Dendritic cell treated with granulocyte-macrophage colony-stimulating factor and Interleukin-4, amounts not matched to agents 40 ng/mL and 50 ng/mL, for 4 days (primary cell): Measurements from ENCODE around the gene NBPF1.
"Not testable (repeated sequence)": the region's sequence is repeated elsewhere in the genome, so short reads cannot be mapped to it uniquely, and the experiment has no call there.

Source experiments
- H3K27ac Mint-ChIP-seq: one replicate; pipeline ENCODE4 v1.8.0; 2022; ENCODE audit warnings: mild to moderate bottlenecking, mixed read lengths
- H3K27me3 Mint-ChIP-seq: one replicate; pipeline ENCODE4 v1.8.0; 2022; ENCODE audit warnings: mild to moderate bottlenecking, mixed read lengths
- H3K36me3 Mint-ChIP-seq: one replicate; pipeline ENCODE4 v1.8.0; 2022; ENCODE audit warnings: low read depth, mixed read lengths
- H3K4me1 Mint-ChIP-seq: one replicate; pipeline ENCODE4 v1.8.0; 2022; ENCODE audit warnings: low read depth, mixed read lengths
- H3K4me3 Mint-ChIP-seq: one replicate; pipeline ENCODE4 v1.8.0; 2022; ENCODE audit warnings: mild to moderate bottlenecking, moderate library complexity, mixed read lengths
- H3K9me3 Mint-ChIP-seq: one replicate; pipeline ENCODE4 v1.8.0; 2022; ENCODE audit warnings: mixed read lengths
- intact Hi-C: fragments of 100-400 bp; cut with micrococcal nuclease; formaldehyde crosslinking; loops from one replicate; pipeline ENCODE4 v1.15.0; 2022

Gene NBPF1

GRCh38 chr1:16619803-16620501 lies 6.6 kb upstream of the NBPF1 start:
- H3K4me1 Mint-ChIP-seq, H3K9me3 Mint-ChIP-seq, intact Hi-C loops, H3K36me3 Mint-ChIP-seq, H3K27ac Mint-ChIP-seq, H3K4me3 Mint-ChIP-seq, H3K27me3 Mint-ChIP-seq: not testable (repeated sequence)

GRCh38 chr1:16618719-16619118 lies 5.4 kb upstream of the NBPF1 start:
- no peak overlapping the region for H3K27ac Mint-ChIP-seq
- H3K4me1 Mint-ChIP-seq: no peaks in the 10 kb centered on the region
- no peaks in the 10 kb centered on the region for H3K27me3 Mint-ChIP-seq
- intact Hi-C loops: loop anchor here (1.0 kb wide), 1 partner anchor 333 kb away; no protein-coding TSS in a partner anchor
- H3K4me3 Mint-ChIP-seq: no peak overlapping the region
- H3K36me3 Mint-ChIP-seq: no peaks in the 10 kb centered on the region
- H3K9me3 Mint-ChIP-seq: no peaks in the 10 kb centered on the region

- Mint-ChIP-seq H3K27me3 (no peaks in the 10 kb centered on the region), H3K4me1 (no peaks in the 10 kb centered on the region), H3K27ac (no peak overlapping the region), H3K4me3 (no peak overlapping the region), H3K36me3 (no peaks in the 10 kb centered on the region), H3K9me3 (no peaks in the 10 kb centered on the region)
- intact Hi-C loops: loop anchor here (1.0 kb wide), 1 partner anchor 333 kb away; no protein-coding TSS in a partner anchor
These were observed 4.6 kb upstream of the NBPF1 start for GRCh38 chr1:16617778-16618580.

GRCh38 chr1:16617114-16617631 lies 3.8 kb upstream of the NBPF1 start:
- intact Hi-C loops: no loop called here
- H3K27me3 Mint-ChIP-seq: no peaks in the 10 kb centered on the region

GRCh38 chr1:16615253-16616252 lies 2.2 kb upstream of the NBPF1 start:
- intact Hi-C loops: no loop called here
- Mint-ChIP-seq H3K4me3 (no peak overlapping the region), H3K27ac (no peak overlapping the region), H3K9me3 (no peaks in the 10 kb centered on the region), H3K36me3 (no peaks in the 10 kb centered on the region), H3K27me3 (no peaks in the 10 kb centered on the region), H3K4me1 (no peaks in the 10 kb centered on the region)

More at GRCh38 chr1:16617114-16617631, 3.8 kb upstream of the NBPF1 start:
- Mint-ChIP-seq H3K4me3 (no peak overlapping the region), H3K4me1 (no peaks in the 10 kb centered on the region), H3K9me3 (no peaks in the 10 kb centered on the region), H3K36me3 (no peaks in the 10 kb centered on the region), H3K27ac (no peak overlapping the region)

GRCh38 chr1:16614361-16615252 lies 1.2 kb upstream of the NBPF1 start:
- Mint-ChIP-seq H3K4me3 (no peak overlapping the region), H3K9me3 (no peaks in the 10 kb centered on the region), H3K27me3 (no peaks in the 10 kb centered on the region), H3K36me3 (no peaks in the 10 kb centered on the region), H3K4me1 (no peaks in the 10 kb centered on the region), H3K27ac (no peak overlapping the region)
- intact Hi-C loops: no loop called here

GRCh38 chr1:16612332-16613172 lies 812 bp downstream of the NBPF1 start:
- no peaks in the 10 kb centered on the region for H3K4me1 Mint-ChIP-seq
- intact Hi-C loops: no loop called here

GRCh38 chr1:16611981-16612331 lies 1.4 kb downstream of the NBPF1 start:
- intact Hi-C loops, H3K27me3 Mint-ChIP-seq, H3K4me3 Mint-ChIP-seq, H3K27ac Mint-ChIP-seq, H3K4me1 Mint-ChIP-seq, H3K36me3 Mint-ChIP-seq, H3K9me3 Mint-ChIP-seq: not testable (repeated sequence)

More at GRCh38 chr1:16612332-16613172, 812 bp downstream of the NBPF1 start:
- no peaks in the 10 kb centered on the region for H3K27me3 Mint-ChIP-seq
- no peaks in the 10 kb centered on the region for H3K36me3 Mint-ChIP-seq
- H3K9me3 Mint-ChIP-seq: no peaks in the 10 kb centered on the region
- H3K27ac Mint-ChIP-seq: no peak overlapping the region
- H3K4me3 Mint-ChIP-seq: no peak overlapping the region

- H3K27me3 Mint-ChIP-seq, H3K4me3 Mint-ChIP-seq, H3K9me3 Mint-ChIP-seq, H3K4me1 Mint-ChIP-seq, H3K36me3 Mint-ChIP-seq, H3K27ac Mint-ChIP-seq, intact Hi-C loops: not testable (repeated sequence)
These were observed 2.2 kb downstream of the NBPF1 start for GRCh38 chr1:16611164-16611563.

- H3K4me3 Mint-ChIP-seq, H3K27ac Mint-ChIP-seq, H3K9me3 Mint-ChIP-seq, intact Hi-C loops, H3K27me3 Mint-ChIP-seq, H3K4me1 Mint-ChIP-seq, H3K36me3 Mint-ChIP-seq: not testable (repeated sequence)
These were observed 2.8 kb downstream of the NBPF1 start for GRCh38 chr1:16610553-16610952.

- H3K4me3 Mint-ChIP-seq, intact Hi-C loops, H3K27ac Mint-ChIP-seq, H3K9me3 Mint-ChIP-seq, H3K36me3 Mint-ChIP-seq, H3K4me1 Mint-ChIP-seq, H3K27me3 Mint-ChIP-seq: not testable (repeated sequence)
These were observed 3.6 kb downstream of the NBPF1 start for GRCh38 chr1:16609761-16610160.

GRCh38 chr1:16608838-16609560 lies 4.4 kb downstream of the NBPF1 start:
- H3K4me1 Mint-ChIP-seq: no peaks in the 10 kb centered on the region
- intact Hi-C loops: no loop called here
- no peaks in the 10 kb centered on the region for H3K27me3 Mint-ChIP-seq
- H3K27ac Mint-ChIP-seq: no peak overlapping the region
- no peaks in the 10 kb centered on the region for H3K36me3 Mint-ChIP-seq
- no peak overlapping the region for H3K4me3 Mint-ChIP-seq
- H3K9me3 Mint-ChIP-seq: no peaks in the 10 kb centered on the region
